ENCODE measurements around the gene OR4K17.
"Not testable (repeated sequence)": the region's sequence is repeated elsewhere in the genome, so short reads cannot be mapped to it uniquely, and the experiment has no call there.

OR4K17 gene

GRCh38 chr14:20110438-20110837 lies at the start of gene OR4K17:
OR4K17 (plus strand) TSS chr14:20110739; CDS start chr14:20117500, 6,761 bp downstream.
- TF ChIP-seq CTCF (IDR thresholded peaks at IDR 0.05; ENCODE audit: low read depth, low read length, missing control alignments), result no peak
- H3K27me3 ChIP-seq (replicated peaks), result no peaks in the 10 kb centered on the region
- no peaks in the 10 kb centered on the region for H3K36me3 ChIP-seq (replicated peaks)
- H3K27ac ChIP-seq, result no peak within 1 kb of the TSS
- H3K4me3 ChIP-seq (ENCODE audit: low read depth, low read length), result no peak within 1 kb of the TSS
- DNase-seq, result no peak
- in situ Hi-C loops (cut with HindIII; ENCODE audit: low pct_ligation_motif_present, low sequenced_read_pairs), result no loop called here

- in situ Hi-C loops (cut with HindIII; ENCODE audit: low pct_ligation_motif_present, low sequenced_read_pairs), result no loop called here
- TF ChIP-seq CTCF (IDR thresholded peaks at IDR 0.05; ENCODE audit: low read depth, low read length, missing control alignments), result no peak
- DNase-seq, result no peak
- Histone ChIP-seq H3K27ac (no peak overlapping the region), H3K36me3 (replicated peaks) (no peaks in the 10 kb centered on the region), H3K27me3 (replicated peaks) (no peaks in the 10 kb centered on the region), H3K4me3 (ENCODE audit: low read depth, low read length) (no peak overlapping the region)
Measured at GRCh38 chr14:20092050-20092449, 18.5 kb upstream of the OR4K17 start.

- Histone ChIP-seq H3K27me3 (replicated peaks) (no peaks in the 10 kb centered on the region), H3K36me3 (replicated peaks) (no peaks in the 10 kb centered on the region), H3K4me3 (ENCODE audit: low read depth, low read length) (no peak overlapping the region), H3K27ac (no peak overlapping the region)
- DNase-seq, result no peak
- TF ChIP-seq CTCF (IDR thresholded peaks at IDR 0.05; ENCODE audit: low read depth, low read length, missing control alignments), result no peak
- in situ Hi-C loops (cut with HindIII; ENCODE audit: low pct_ligation_motif_present, low sequenced_read_pairs), result no loop called here
Measured at GRCh38 chr14:20093442-20093841, 17.1 kb upstream of the OR4K17 start.

- H3K27me3 ChIP-seq (replicated peaks); H3K27ac ChIP-seq; DNase-seq; in situ Hi-C loops (cut with HindIII; ENCODE audit: low pct_ligation_motif_present, low sequenced_read_pairs); H3K36me3 ChIP-seq (replicated peaks); H3K4me3 ChIP-seq (ENCODE audit: low read depth, low read length): not testable (repeated sequence)
Measured at GRCh38 chr14:20098926-20099770, 11.4 kb upstream of the OR4K17 start.

GRCh38 chr14:20112321-20112720 lies 1.8 kb downstream of the OR4K17 start:
- no peak for TF ChIP-seq CTCF (IDR thresholded peaks at IDR 0.05; ENCODE audit: low read depth, low read length, missing control alignments)
- H3K27ac ChIP-seq, result no peak overlapping the region
- H3K36me3 ChIP-seq (replicated peaks), result no peaks in the 10 kb centered on the region
- H3K27me3 ChIP-seq (replicated peaks), result no peaks in the 10 kb centered on the region
- no peak for DNase-seq
- in situ Hi-C loops (cut with HindIII; ENCODE audit: low pct_ligation_motif_present, low sequenced_read_pairs), result no loop called here
- no peak overlapping the region for H3K4me3 ChIP-seq (ENCODE audit: low read depth, low read length)

GRCh38 chr14:20116748-20117147 lies 6.2 kb downstream of the OR4K17 start:
- no peak for DNase-seq
- Histone ChIP-seq H3K27ac (no peak overlapping the region), H3K27me3 (replicated peaks) (no peaks in the 10 kb centered on the region), H3K36me3 (replicated peaks) (no peaks in the 10 kb centered on the region), H3K4me3 (ENCODE audit: low read depth, low read length) (no peak overlapping the region)
- in situ Hi-C loops (cut with HindIII; ENCODE audit: low pct_ligation_motif_present, low sequenced_read_pairs), result no loop called here
- no peak for TF ChIP-seq CTCF (IDR thresholded peaks at IDR 0.05; ENCODE audit: low read depth, low read length, missing control alignments)

All from brain microvascular endothelial cell (primary cell).